DOHH2 (cell line): ENCODE measurements around the gene EXOSC7.

ENCODE experiments used
- CTCF ChIP-seq: fragments of 200-600 bp; sonication (generic); IDR thresholded peaks from one replicate; pipeline ENCODE4 v1.5.1; 2014; ENCODE audit warnings: antibody characterized with exemption, mild to moderate bottlenecking, low read depth, low read length; ENCODE audit not compliant: poor library complexity, severe bottlenecking
- EZH2phosphoT487 ChIP-seq: fragments of 200-600 bp; sonication (generic); IDR thresholded peaks from 2 replicates; pipeline ENCODE4 v1.6.1; 2017; ENCODE audit warnings: borderline replicate concordance, mild to moderate bottlenecking, antibody characterized with exemption, low read length, moderate library complexity, mixed read lengths

GRCh38 chr3:44991326-44991725, 15.3 kb downstream of the EXOSC7 start:
- TF ChIP-seq CTCF (no peak), EZH2phosphoT487 (no peak)
